ENCODE data around the gene KIN.

The KIN gene

DNA sequence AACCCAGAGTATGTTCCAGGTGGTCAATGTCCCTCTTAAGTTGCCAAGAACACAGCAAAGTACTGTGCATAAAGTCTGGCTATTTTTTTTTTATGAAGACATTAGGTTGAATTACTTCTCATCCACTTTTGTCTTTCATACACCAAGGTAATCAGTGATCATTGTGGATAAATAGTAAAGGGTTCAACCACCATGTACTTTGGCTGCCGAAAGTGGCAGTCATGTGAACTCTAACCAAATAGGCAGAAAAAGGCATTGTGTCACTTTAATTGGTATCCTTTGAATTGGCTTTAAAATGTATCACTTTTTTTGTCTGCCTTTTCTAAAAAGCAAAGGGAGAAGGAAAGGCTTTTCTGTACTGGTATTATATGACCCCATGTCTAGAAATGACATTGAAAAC is 77.3 kb downstream of the KIN start:
- no peak for DNase-seq (ENCODE audit: low read depth)
- TF ChIP-seq CTCF (conservative IDR thresholded peaks at IDR 0.05; ENCODE audit: low read length) = no peak

GRCh38 chr10:7708832-7709231 is 79.0 kb downstream of the KIN start:
- no peak for TF ChIP-seq CTCF (conservative IDR thresholded peaks at IDR 0.05; ENCODE audit: low read length)
- DNase-seq (ENCODE audit: low read depth) = no peak
- no peak overlapping the region for H3K4me3 ChIP-seq (ENCODE audit: low read length)

More for the DNA sequence above, 77.3 kb downstream of the KIN start:
- no peak overlapping the region for H3K4me3 ChIP-seq (ENCODE audit: low read length)

GRCh38 chr10:7707858-7708622 is 79.8 kb downstream of the KIN start:
- no peak for TF ChIP-seq CTCF (conservative IDR thresholded peaks at IDR 0.05; ENCODE audit: low read length)
- DNase-seq (ENCODE audit: low read depth) = no peak
- no peak overlapping the region for H3K4me3 ChIP-seq (ENCODE audit: low read length)

GRCh38 chr10:7707102-7707501 is 80.7 kb downstream of the KIN start:
- no peak for DNase-seq (ENCODE audit: low read depth)
- TF ChIP-seq CTCF (conservative IDR thresholded peaks at IDR 0.05; ENCODE audit: low read length) = no peak
- no peak overlapping the region for H3K4me3 ChIP-seq (ENCODE audit: low read length)

DNA sequence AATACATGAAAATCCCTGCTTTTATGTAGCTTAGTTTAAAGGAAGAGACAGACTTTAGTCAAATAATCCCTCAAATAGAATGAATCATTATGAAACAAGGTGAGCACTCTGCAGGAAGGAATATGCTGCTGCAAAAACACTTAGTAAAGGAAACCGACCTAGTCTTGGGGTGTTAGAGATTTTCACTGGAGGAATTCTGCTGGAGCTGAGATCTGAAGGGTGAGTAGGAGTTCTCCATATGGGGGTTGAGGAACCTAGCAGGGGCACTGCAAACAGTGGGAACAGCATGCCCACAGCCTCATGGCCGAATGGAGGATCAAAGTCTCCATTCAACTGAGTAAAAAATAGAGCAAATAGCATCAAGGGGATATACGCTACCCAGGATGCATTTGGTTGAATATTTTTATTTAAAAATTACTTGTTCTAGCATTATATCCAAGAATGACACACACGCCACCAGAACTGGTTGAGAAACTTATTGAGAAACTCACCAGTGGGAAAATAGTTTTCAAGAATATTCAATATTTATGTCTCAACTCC is 81.2 kb downstream of the KIN start:
- no peak overlapping the region for H3K4me3 ChIP-seq (ENCODE audit: low read length)
- no peak for DNase-seq (ENCODE audit: low read depth)
- TF ChIP-seq CTCF (conservative IDR thresholded peaks at IDR 0.05; ENCODE audit: low read length) = no peak

DNA sequence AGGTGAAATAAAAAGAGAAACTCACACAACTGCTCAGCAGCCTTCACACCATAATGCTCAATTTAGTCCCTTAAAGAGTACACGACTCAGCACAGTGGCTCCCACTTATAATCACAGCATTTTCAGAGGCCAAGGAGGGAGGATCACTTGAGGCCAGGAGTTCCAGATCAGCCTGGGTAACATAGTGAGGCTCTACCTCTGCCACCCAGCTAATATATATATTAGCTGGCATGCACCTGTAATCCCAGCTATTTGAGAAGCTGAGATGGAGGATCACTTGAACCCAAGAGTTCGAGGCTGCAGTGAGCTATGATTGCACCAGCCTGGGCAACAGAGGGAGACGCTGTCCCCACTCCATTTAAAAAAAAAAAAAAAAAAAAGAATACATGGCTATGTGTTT is 82.5 kb downstream of the KIN start:
- no peak for DNase-seq (ENCODE audit: low read depth)
- no peak overlapping the region for H3K4me3 ChIP-seq (ENCODE audit: low read length)
- TF ChIP-seq CTCF (conservative IDR thresholded peaks at IDR 0.05; ENCODE audit: low read length) = no peak
